Ascending aorta (tissue), 2 donors: ENCODE data around the gene PDE7B. TPM values are rescaled to one million over a fixed set of nuclear protein-coding genes. Genes with fewer than 3 reads are reported as not detected.

ENCODE experiments used
- DNase-seq, 2 donors: peaks; one replicate each; pipeline ENCODE4 v3.0.0-alpha.2; 2019; ENCODE audit warnings: low spot score in 2 of 2
- H3K27ac ChIP-seq, 2 donors: fragments of 200-600 bp; sonication (generic); one replicate each; pipeline ENCODE4 v1.5.1; 2016 to 2017; ENCODE audit warnings: mild to moderate bottlenecking in 1 of 2
- H3K27me3 ChIP-seq: fragments of 200-600 bp; sonication (generic); one replicate; pipeline ENCODE4 v1.5.1; 2017
- H3K36me3 ChIP-seq, 2 donors: fragments of 200-600 bp; sonication (generic); one replicate each; pipeline ENCODE4 v1.5.1; 2016
- H3K4me1 ChIP-seq, 2 donors: fragments of 200-600 bp; sonication (generic); one replicate each; pipeline ENCODE4 v1.5.1; 2016 to 2017; ENCODE audit warnings: mild to moderate bottlenecking in 1 of 2
- H3K4me3 ChIP-seq, 2 donors: fragments of 200-600 bp; sonication (generic); one replicate each; pipeline ENCODE4 v1.5.1; 2016 to 2017; ENCODE audit warnings: mild to moderate bottlenecking in 1 of 2
- H3K9me3 ChIP-seq, 2 donors: fragments of 200-600 bp; sonication (generic); one replicate each; pipeline ENCODE4 v1.5.1; 2016
- intact Hi-C: fragments of 100-400 bp; cut with DNase I; formaldehyde crosslinking; loops from one replicate; pipeline ENCODE4 v1.15.1; 2023
- total RNA-seq: library from RNA; depleted of rRNA; stranded (reverse); fragments of >200 nt; gene quantifications from one replicate; pipeline ENCODE4 v1.1.0, GENCODE V29; 2016
- TF ChIP-seq, protein P1 (sequence below), 3 experiments: fragments of 200-600 bp in 2 of 3; fragments of 450-650 bp in 1 of 3; sonication (generic) in 2 of 3; IDR thresholded peaks; one replicate each; pipeline ENCODE4 v1.5.1; 2016 to 2019; ENCODE audit warnings: antibody characterized with exemption in 3 of 3, mild to moderate bottlenecking in 1 of 3, moderate library complexity in 1 of 3

PDE7B gene
- total RNA-seq, 1 donor from 2014 or later: 6.0 TPM

DNA sequence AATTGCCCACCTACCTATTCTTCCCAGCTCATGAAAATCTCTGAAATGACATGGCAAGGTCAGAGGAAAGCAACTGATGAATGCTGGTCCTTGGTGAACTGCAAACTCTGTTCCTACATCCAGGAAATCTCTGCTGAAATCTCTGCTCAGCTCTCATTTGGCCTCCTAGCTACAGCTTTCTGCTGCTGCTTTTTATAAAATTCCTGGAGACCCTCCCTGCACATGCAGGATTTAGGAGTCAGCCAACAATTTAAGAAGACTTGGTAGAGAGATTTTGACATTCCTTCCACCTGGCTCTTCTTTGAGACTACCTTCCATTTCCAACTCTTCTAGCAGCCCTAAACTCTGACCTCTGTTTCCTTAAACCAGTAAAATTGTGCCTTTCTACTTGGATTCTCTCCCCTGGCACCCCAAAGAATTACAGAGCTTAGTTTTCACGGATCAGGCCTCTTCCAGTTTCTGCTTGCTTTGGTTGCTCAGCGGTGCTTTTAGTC, 55.5 kb downstream of the PDE7B start:
- H3K4me3 ChIP-seq: no peak overlapping the region
- TF ChIP-seq, protein P1, sequence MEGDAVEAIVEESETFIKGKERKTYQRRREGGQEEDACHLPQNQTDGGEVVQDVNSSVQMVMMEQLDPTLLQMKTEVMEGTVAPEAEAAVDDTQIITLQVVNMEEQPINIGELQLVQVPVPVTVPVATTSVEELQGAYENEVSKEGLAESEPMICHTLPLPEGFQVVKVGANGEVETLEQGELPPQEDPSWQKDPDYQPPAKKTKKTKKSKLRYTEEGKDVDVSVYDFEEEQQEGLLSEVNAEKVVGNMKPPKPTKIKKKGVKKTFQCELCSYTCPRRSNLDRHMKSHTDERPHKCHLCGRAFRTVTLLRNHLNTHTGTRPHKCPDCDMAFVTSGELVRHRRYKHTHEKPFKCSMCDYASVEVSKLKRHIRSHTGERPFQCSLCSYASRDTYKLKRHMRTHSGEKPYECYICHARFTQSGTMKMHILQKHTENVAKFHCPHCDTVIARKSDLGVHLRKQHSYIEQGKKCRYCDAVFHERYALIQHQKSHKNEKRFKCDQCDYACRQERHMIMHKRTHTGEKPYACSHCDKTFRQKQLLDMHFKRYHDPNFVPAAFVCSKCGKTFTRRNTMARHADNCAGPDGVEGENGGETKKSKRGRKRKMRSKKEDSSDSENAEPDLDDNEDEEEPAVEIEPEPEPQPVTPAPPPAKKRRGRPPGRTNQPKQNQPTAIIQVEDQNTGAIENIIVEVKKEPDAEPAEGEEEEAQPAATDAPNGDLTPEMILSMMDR (IDR thresholded peaks at IDR 0.05): no peak
- no peaks in the 10 kb centered on the region for H3K36me3 ChIP-seq
- H3K27me3 ChIP-seq: no peaks in the 10 kb centered on the region
- H3K27ac ChIP-seq: no peak overlapping the region
- no peaks in the 10 kb centered on the region for H3K9me3 ChIP-seq
- intact Hi-C loops: no loop called here
- no peak for DNase-seq
- peaks cover 0 to 4% of the 10 kb centered on the region in 2 donors for H3K4me1 ChIP-seq

DNA sequence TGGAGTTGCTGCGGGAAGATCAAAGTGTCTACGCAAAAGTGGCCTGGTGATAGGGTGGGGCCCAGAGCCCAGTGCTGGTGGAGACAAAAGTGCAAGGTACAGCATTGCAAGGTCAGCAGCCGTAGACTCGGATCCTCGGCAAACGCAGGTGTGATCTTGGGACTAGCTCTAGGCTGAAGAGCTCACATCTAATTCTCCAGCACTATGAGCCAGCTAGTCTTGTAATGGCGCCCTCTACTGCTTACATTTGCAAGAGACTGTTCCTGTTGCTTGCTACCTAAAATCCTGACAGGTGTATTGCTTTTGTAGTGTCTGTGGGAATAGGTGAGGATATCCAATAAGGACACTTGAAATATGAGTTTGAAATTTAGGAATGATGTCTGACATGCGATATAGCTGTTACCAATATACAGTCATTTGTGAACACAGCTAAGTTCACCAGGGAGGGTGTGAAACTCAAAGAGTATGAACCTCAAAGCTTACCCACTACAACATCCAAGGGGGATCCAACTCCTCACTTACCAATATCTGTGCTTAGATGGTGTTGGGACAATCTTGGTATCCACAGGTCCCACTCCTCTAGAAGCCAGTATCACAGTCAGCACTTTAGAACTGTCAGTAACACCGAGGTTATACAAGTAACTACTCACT, 58.4 kb downstream of the PDE7B start:
- H3K27me3 ChIP-seq: no peaks in the 10 kb centered on the region
- TF ChIP-seq, protein P1 (IDR thresholded peaks at IDR 0.05): peak in 1 of 3 experiments; percentile 32
- H3K4me1 ChIP-seq: no peaks in the 10 kb centered on the region
- H3K27ac ChIP-seq: no peak overlapping the region
- no peak overlapping the region for H3K4me3 ChIP-seq
- DNase-seq: no peak
- intact Hi-C loops: no loop called here
- H3K9me3 ChIP-seq: no peaks in the 10 kb centered on the region
- no peaks in the 10 kb centered on the region for H3K36me3 ChIP-seq

- Histone ChIP-seq H3K36me3 (no peaks in the 10 kb centered on the region), H3K27ac (no peak overlapping the region), H3K9me3 (no peaks in the 10 kb centered on the region), H3K4me1 (no peaks in the 10 kb centered on the region), H3K4me3 (no peak overlapping the region), H3K27me3 (no peaks in the 10 kb centered on the region)
- no peak for DNase-seq
- intact Hi-C loops: no loop called here
- TF ChIP-seq, protein P1 (IDR thresholded peaks at IDR 0.05): no peak
Observed at GRCh38 chr6:135910790-135911618, 59.5 kb downstream of the PDE7B start.

- Histone ChIP-seq H3K4me1 (no peaks in the 10 kb centered on the region), H3K4me3 (no peak overlapping the region), H3K36me3 (no peaks in the 10 kb centered on the region), H3K27me3 (no peaks in the 10 kb centered on the region), H3K9me3 (no peaks in the 10 kb centered on the region), H3K27ac (no peak overlapping the region)
- TF ChIP-seq, protein P1 (IDR thresholded peaks at IDR 0.05): no peak
- no peak for DNase-seq
- intact Hi-C loops: no loop called here
Observed at GRCh38 chr6:135913785-135914184, 62.3 kb downstream of the PDE7B start.

DNA sequence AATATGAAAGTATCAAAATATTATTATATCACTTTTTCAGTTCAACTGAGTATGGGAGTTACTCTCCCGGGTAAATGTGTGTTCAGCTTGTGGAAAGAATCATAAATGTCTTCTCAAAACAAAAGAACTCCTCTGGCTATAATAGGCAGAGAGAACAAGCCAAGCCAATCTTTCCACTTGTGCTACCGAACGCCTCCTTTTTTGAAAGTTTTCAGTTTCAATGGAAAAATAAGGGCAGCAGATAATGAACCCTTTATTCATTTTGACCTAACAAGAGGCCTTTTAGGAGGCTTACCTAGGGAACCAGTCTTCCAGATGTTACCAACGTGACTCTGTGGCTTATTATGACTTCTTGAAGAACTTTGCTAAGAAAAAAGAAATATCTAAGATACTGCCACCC, 67.5 kb downstream of the PDE7B start:
- no peak for DNase-seq
- no peak overlapping the region for H3K27ac ChIP-seq
- H3K36me3 ChIP-seq: no peaks in the 10 kb centered on the region
- H3K9me3 ChIP-seq: no peaks in the 10 kb centered on the region
- intact Hi-C loops: no loop called here
- H3K4me1 ChIP-seq: peaks cover 0 to 15% of the 10 kb centered on the region in 2 donors
- no peaks in the 10 kb centered on the region for H3K27me3 ChIP-seq
- H3K4me3 ChIP-seq: no peak overlapping the region
- TF ChIP-seq, protein P1 (IDR thresholded peaks at IDR 0.05): no peak
